GM12878 (cell line): ENCODE measurements around the gene CLMP. TPM values are rescaled to one million over a fixed set of nuclear protein-coding genes. Genes with fewer than 3 reads are reported as not detected.

Experiments
- E2F8 ChIP-seq: fragments of 450-650 bp; IDR thresholded peaks from 2 replicates; pipeline ENCODE4 v1.6.1; 2018; ENCODE audit warnings: mild to moderate bottlenecking, low read depth, moderate library complexity; ENCODE audit not compliant: partially characterized antibody
- MLLT1 ChIP-seq: fragments of 450-650 bp; IDR thresholded peaks from 2 replicates; pipeline ENCODE4 v1.6.1; 2016; ENCODE audit warnings: mild to moderate bottlenecking
- NFYB ChIP-seq: IDR thresholded peaks from 2 replicates; pipeline ENCODE4 v1.6.1; 2011; ENCODE audit warnings: low read depth, mild to moderate bottlenecking, low read length, improper control_type of control experiment, moderate library complexity; ENCODE audit not compliant: insufficient read depth
- PML ChIP-seq: IDR thresholded peaks from 2 replicates; pipeline ENCODE4 v1.6.1; 2012; ENCODE audit warnings: low read length, inconsistent platforms
- SUPT20H ChIP-seq: IDR thresholded peaks from 2 replicates; pipeline ENCODE4 v1.6.1; 2011; ENCODE audit warnings: low read depth, mild to moderate bottlenecking, low read length, moderate library complexity, borderline replicate concordance; ENCODE audit not compliant: control insufficient read depth
- USF2 ChIP-seq: IDR thresholded peaks from 2 replicates; pipeline ENCODE4 v1.6.1; 2011; ENCODE audit warnings: low read depth, low read length, improper control_type of control experiment, borderline replicate concordance
- ZBTB11 ChIP-seq: fragments of 450-650 bp; formaldehyde crosslinking; IDR thresholded peaks from 2 replicates; pipeline ENCODE4 v1.5.0; 2022; ENCODE audit warnings: mild to moderate bottlenecking, missing genetic modification characterization
- ZBTB4 ChIP-seq: fragments of 450-650 bp; formaldehyde crosslinking; IDR thresholded peaks from 2 replicates; pipeline ENCODE4 v1.4.0; 2022; ENCODE audit warnings: mild to moderate bottlenecking, moderate library complexity
- polyA plus RNA-seq, 11 experiments: library from polyadenylated mRNA; depleted of rRNA in 4 of 11; unstranded in 6 of 11; stranded (reverse) in 5 of 11; fragments of >200 nt; fragmentation: Nextera tagmentation in 4 of 11; fragmentation: Illumina TruSeq in 1 of 11; extraction: Ambion mirVana in 4 of 11; extraction: Trizol in 1 of 11; gene quantifications; 1 replicate in 1 of 11; 2 replicates in 10 of 11; pipeline versions ENCODE4 v1.2.1 to v1.2.3, GENCODE V29; 2011 to 2016; ENCODE audit warnings: inconsistent platforms in 2 of 11, missing spikeins in 2 of 11, low read depth in 1 of 11
- total RNA-seq, 4 experiments: library from RNA; depleted of rRNA in 3 of 4; stranded (reverse); fragments of >200 nt in 3 of 4; fragmentation: Illumina TruSeq in 1 of 4; extraction: Trizol in 1 of 4; gene quantifications; 2 replicates each; pipeline versions ENCODE4 v1.2.1 to v1.2.3, GENCODE V29; 2013 to 2021
- TF ChIP-seq, protein P1 (sequence below): fragments of 450-650 bp; IDR thresholded peaks from 2 replicates; pipeline ENCODE4 v1.6.1; 2016; ENCODE audit warnings: mild to moderate bottlenecking, moderate library complexity, borderline replicate concordance

Gene CLMP
- total and polyA plus RNA-seq, 10 of the 15 experiments (the other 5 are each of a cell fraction or from before 2014, with no cell fraction given): 0.01 to 0.71 (median 0.20) TPM; not detected in 4

DNA sequence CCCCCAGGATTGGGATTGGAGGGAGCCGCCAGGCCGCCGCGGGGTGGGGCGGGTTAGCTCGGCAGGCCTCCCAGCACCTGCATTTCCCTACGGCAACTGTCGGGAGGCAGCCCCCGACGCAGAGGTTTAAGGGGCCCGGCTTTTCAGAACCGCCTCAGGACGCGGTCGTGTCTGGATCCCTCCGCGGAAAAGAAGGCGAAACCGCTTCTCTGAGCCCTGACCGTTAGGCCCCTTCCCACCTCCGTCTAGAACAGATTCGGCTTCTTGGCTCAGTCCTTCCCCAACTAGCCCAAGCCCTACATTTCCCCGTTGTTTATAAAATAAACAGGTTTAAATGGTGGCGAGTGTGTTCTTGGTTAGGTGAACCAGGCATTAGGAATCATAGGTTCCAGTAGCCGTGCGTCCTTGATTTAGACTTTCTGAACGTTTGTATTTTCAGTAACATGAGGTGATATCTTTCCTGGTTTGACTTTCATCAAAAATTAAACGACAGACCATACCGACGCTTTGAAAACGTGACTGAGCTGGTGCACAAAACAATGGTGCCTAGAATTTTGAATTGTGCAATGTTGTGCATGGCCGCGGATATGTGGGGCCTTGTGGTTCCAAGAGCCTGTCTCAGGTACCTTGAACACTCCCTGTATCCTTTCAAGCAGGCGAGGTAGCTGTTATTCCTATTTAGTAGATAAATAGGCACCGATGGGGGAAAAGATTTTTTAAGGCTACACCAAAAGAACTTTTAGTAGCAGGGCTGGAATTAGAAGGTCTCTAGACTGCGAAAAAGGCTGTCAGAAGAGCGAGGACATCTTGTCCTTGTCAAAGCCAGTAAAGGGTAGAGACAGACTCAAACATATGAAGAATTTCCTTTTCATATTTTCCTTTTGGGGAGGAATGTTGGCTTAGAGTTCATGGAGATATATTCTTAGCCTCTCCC, 131.9 kb downstream of the CLMP start (continued):
- TF ChIP-seq E2F8 (no peak), NFYB (no peak), PML (peak; percentile 69; the same call in 1 of the 2 replicates), MLLT1 (peak; percentile 67; the same call in 1 of the 2 replicates), SUPT20H (no peak), USF2 (no peak), ZBTB4 (no peak), ZBTB11 (CRISPR knock-in tag) (no peak)
- TF ChIP-seq, protein P1, sequence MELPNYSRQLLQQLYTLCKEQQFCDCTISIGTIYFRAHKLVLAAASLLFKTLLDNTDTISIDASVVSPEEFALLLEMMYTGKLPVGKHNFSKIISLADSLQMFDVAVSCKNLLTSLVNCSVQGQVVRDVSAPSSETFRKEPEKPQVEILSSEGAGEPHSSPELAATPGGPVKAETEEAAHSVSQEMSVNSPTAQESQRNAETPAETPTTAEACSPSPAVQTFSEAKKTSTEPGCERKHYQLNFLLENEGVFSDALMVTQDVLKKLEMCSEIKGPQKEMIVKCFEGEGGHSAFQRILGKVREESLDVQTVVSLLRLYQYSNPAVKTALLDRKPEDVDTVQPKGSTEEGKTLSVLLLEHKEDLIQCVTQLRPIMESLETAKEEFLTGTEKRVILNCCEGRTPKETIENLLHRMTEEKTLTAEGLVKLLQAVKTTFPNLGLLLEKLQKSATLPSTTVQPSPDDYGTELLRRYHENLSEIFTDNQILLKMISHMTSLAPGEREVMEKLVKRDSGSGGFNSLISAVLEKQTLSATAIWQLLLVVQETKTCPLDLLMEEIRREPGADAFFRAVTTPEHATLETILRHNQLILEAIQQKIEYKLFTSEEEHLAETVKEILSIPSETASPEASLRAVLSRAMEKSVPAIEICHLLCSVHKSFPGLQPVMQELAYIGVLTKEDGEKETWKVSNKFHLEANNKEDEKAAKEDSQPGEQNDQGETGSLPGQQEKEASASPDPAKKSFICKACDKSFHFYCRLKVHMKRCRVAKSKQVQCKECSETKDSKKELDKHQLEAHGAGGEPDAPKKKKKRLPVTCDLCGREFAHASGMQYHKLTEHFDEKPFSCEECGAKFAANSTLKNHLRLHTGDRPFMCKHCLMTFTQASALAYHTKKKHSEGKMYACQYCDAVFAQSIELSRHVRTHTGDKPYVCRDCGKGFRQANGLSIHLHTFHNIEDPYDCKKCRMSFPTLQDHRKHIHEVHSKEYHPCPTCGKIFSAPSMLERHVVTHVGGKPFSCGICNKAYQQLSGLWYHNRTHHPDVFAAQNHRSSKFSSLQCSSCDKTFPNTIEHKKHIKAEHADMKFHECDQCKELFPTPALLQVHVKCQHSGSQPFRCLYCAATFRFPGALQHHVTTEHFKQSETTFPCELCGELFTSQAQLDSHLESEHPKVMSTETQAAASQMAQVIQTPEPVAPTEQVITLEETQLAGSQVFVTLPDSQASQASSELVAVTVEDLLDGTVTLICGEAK: no peak
